NT2/D1 (cell line): Measurements from ENCODE around the gene DDX1.

Experiments
- YY1 ChIP-seq: IDR thresholded peaks from 2 replicates; pipeline ENCODE4 v1.6.1; 2011; ENCODE audit not compliant: insufficient read length, insufficient read depth
- ZNF274 ChIP-seq: IDR thresholded peaks from 2 replicates; pipeline ENCODE4 v1.6.1; 2011; ENCODE audit warnings: mild to moderate bottlenecking, low read depth, low read length

GRCh38 chr2:15641530-15641982, 49.9 kb downstream of the DDX1 start:
- no peak for TF ChIP-seq ZNF274
- no peak for TF ChIP-seq YY1
